SHP77 (cell line): Measurements from ENCODE around the gene CCL14.
"Not testable (repeated sequence)": the region's sequence is repeated elsewhere in the genome, so short reads cannot be mapped to it uniquely, and the experiment has no call there.

Experiments used
- DNase-seq, 2 experiments: peaks; one replicate each; lab custom pipeline; 2025; lab: John Stamatoyannopoulos, UW

Gene CCL14

GRCh38 chr17:35942588-35943186 is 43.8 kb downstream of the CCL14 start:
- no peak for DNase-seq

- not testable (repeated sequence) for DNase-seq
These were observed 48.0 kb downstream of the CCL14 start for GRCh38 chr17:35938492-35938891.

GRCh38 chr17:35936063-35936462 is 50.5 kb downstream of the CCL14 start:
- no peak for DNase-seq

GRCh38 chr17:35934760-35935159 is 51.8 kb downstream of the CCL14 start:
- DNase-seq = no peak
